Activated CD8-positive, alpha-beta memory T cell treated with anti-CD3 and anti-CD28 coated beads, Interleukin-2, amount 10 ng/mL, durations not matched to agents 7 days and 5 days (primary cell): Measurements from ENCODE around the gene ROMO1. TPM values are rescaled to one million over a fixed set of nuclear protein-coding genes. Genes with fewer than 3 reads are reported as not detected.
"Not testable (repeated sequence)": the region's sequence is repeated elsewhere in the genome, so short reads cannot be mapped to it uniquely, and the experiment has no call there.

Experiments used
- ATAC-seq: fragments of 150-1000 bp; cut with Tn5 transposase; one replicate; pipeline ENCODE4 v1.10.0; 2021; ENCODE audit warnings: moderate library complexity
- CTCF ChIA-PET: fragments of 350-600 bp; sonication (Branson Sonifier 250); formaldehyde crosslinking; loops from one replicate; lab custom pipeline; 2021; ENCODE audit warnings: antibody characterized with exemption; lab: Charles Lee
- DNase-seq: peaks from one replicate; pipeline ENCODE4 v3.0.0-alpha.2; 2020
- H3K27ac Mint-ChIP-seq: one replicate; pipeline ENCODE4 v1.8.0; 2021; ENCODE audit warnings: mild to moderate bottlenecking, mixed read lengths
- H3K27me3 Mint-ChIP-seq: one replicate; pipeline ENCODE4 v1.8.0; 2021; ENCODE audit warnings: mixed read lengths
- H3K36me3 Mint-ChIP-seq: one replicate; pipeline ENCODE4 v1.8.0; 2021; ENCODE audit warnings: mild to moderate bottlenecking, mixed read lengths
- H3K4me1 Mint-ChIP-seq: one replicate; pipeline ENCODE4 v1.8.0; 2021; ENCODE audit warnings: mixed read lengths
- H3K4me3 Mint-ChIP-seq: one replicate; pipeline ENCODE4 v1.8.0; 2021; ENCODE audit warnings: mild to moderate bottlenecking, moderate library complexity, mixed read lengths
- H3K9me3 Mint-ChIP-seq: one replicate; pipeline ENCODE4 v1.8.0; 2022; ENCODE audit warnings: low read depth, mixed read lengths
- total RNA-seq, 2 experiments: library from RNA; stranded (reverse); gene quantifications; one replicate each; pipeline ENCODE4 v1.2.3, GENCODE V29; 2021

The ROMO1 gene
- total RNA-seq, 2 experiments from 2014 or later, result 115 to 122 TPM

DNA sequence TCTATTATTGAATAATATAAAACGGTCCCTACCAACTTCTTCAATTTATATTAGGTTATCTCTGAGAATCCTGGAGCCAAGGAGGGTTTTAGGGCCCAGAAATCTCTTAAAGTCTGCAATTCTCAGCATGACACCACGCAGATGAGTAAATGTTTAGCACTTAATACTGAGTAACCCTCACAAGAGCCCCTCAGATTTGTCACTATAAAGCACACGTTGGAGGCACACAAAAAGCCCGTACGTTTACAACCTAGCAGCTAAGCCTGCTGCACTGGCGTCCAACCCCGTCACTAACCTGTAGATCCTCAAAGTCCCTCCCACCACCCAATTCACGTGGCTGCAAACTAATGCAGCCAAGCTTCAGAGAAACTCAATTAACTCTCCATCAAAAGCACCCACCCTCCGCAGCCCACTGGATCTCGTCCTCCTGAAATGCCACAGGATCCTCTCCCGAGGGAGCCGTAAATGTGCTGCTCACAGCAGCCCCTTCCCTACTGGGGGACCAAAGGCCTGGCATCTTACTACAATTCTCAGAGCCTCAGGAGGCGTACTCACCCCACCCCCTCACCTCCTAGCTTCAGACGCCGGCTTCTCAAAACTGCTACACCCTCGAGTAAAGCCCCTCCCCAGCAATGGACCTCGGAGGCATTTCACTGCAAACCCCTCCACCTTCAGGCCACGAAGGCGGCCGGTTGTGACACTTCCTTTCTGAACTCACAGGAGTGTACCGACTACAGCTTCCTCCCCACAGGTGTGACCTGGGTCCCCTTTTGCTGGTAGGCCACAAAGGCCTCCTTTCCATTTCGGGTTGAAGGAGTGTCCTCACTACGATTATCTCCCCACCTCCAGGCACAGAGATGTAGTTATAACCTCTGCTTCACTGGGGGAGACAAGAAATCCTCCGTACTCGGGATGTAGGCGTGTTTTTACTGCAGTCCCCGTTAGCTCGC lies 35.4 kb upstream of the ROMO1 start:
- Mint-ChIP-seq H3K27me3 (no peaks in the 10 kb centered on the region), H3K36me3 (peaks cover 35% of the 10 kb centered on the region), H3K27ac (peak overlapping the region; percentile 95), H3K4me3 (peak overlapping the region; percentile 96), H3K9me3 (no peaks in the 10 kb centered on the region), H3K4me1 (peaks cover 44% of the 10 kb centered on the region)
- peak; percentile 84 for DNase-seq
- ATAC-seq, result peak; percentile 48
- CTCF ChIA-PET, result interaction anchor here (0.6 to 8.2 kb wide), 5 partner anchors 45 to 290 kb away, joined by 3 to 59 read pairs (median 4); partner anchors contain the start of gene SCAND1

DNA sequence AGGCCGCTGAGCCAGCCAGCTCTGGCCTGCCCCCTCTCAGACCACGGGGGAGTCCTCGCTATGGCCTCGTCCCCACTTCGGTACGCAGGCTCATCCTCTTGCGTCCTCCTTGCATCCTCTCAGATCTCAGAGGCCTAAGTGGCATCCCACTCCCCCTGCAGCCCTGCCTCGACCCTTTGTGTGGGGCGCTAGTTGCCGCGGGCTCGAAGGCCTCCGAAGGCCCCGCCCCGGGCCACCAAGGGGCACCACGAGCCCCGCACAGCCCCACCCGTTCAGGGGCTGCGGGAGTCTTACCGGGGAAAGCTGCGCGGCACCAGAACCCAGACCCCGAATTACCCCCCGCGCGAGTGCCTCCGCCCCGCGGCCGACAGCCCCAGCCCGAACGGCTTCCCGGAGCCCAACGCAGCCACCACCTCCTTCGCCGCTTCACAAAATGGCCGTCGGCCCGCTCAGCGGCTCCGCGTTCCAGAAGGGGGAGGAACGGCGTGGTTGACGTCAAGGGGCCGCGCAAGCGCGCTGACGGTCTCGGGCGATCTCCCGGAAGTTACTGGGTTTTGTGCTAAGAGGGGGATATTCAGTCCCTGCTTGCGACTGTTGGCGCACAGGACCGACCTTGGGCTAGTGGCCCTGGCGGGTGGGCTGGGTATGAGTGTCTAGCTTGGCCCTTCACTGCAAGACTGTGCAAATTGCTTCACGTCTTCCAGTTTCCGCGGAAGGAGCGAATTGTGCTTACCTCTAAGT lies 34.6 kb upstream of the ROMO1 start, which contains the start of the genes CPNE1 and RBM12:
Gene CPNE1, minus strand, starts transcription at position 435 of the 741 bp plus-strand sequence. CDS start 31,977 bp downstream, outside the sequence.
Gene RBM12, minus strand, starts transcription at position 435 of the 741 bp plus-strand sequence. CDS start 9,578 bp downstream, outside the sequence.
- peak; percentile 97 for DNase-seq
- peak within 1 kb of the TSS; percentile 95 for H3K27ac Mint-ChIP-seq
- peak within 1 kb of the TSS; percentile 96 for H3K4me3 Mint-ChIP-seq
- H3K27me3 Mint-ChIP-seq, result no peaks in the 10 kb centered on the region
- CTCF ChIA-PET, result interaction anchor here (0.6 to 8.2 kb wide), 7 partner anchors 46 to 290 kb away, joined by 3 to 59 read pairs (median 3); no protein-coding TSS in a partner anchor
- peaks cover 37% of the 10 kb centered on the region for H3K4me1 Mint-ChIP-seq
- H3K9me3 Mint-ChIP-seq, result no peaks in the 10 kb centered on the region
- peak; percentile 80 for ATAC-seq
- peaks cover 38% of the 10 kb centered on the region for H3K36me3 Mint-ChIP-seq

DNA sequence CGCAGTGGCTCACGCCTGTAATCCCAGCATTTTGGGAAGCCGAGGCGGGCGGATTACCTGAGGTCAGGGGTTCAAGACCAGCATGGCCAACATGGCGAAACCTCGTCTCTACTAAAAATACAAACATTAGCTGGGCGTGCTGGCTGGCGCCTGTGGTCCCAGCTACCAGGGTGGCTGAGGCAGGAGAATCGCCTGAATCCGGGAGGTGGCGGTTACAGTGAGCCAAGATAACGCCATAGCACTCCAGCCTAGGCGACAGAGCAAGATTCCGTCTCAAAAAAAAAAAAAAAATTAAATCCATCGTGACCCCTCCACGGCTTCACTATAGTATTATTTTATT lies 33.3 kb upstream of the ROMO1 start:
- Mint-ChIP-seq H3K4me3 (peak overlapping the region; percentile 23), H3K9me3 (no peaks in the 10 kb centered on the region), H3K4me1 (peaks cover 24% of the 10 kb centered on the region), H3K27me3 (no peaks in the 10 kb centered on the region), H3K27ac (peak overlapping the region; percentile 38), H3K36me3 (peaks cover 40% of the 10 kb centered on the region)
- ATAC-seq, result no peak
- CTCF ChIA-PET, result interaction anchor here (0.7 to 8.2 kb wide), 6 partner anchors 20 to 711 kb away, joined by 3 to 59 read pairs (median 5); partner anchors contain the start of genes NFS1 and ROMO1
- DNase-seq, result no peak

DNA sequence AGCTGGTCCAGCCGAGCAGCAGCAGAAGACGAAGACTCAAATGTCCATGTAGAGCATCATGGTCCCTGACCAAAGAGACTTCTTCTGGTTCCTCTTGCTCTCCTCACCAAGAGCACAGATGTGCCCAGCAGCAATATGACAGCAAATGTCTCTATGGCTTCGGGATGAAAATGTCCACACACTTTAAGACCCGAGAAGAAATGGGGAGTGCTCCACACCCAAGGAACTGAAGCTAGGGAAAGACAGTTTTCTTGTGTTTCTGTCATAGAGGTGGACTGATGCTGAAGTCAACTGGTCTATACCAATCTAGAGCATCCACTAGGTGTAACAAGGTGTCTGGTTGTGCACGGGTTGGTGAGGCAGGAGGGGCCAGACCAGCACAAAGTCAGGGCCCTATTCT lies 30.0 kb upstream of the ROMO1 start:
- DNase-seq, result peak; percentile 32
- no peaks in the 10 kb centered on the region for H3K9me3 Mint-ChIP-seq
- ATAC-seq, result no peak
- no peak overlapping the region for H3K4me3 Mint-ChIP-seq
- H3K4me1 Mint-ChIP-seq, result peaks cover 4% of the 10 kb centered on the region
- CTCF ChIA-PET, result interaction anchor here (2.1 kb wide), 1 partner anchor 50 kb away, joined by 5 read pairs; no protein-coding TSS in a partner anchor
- no peak overlapping the region for H3K27ac Mint-ChIP-seq
- H3K36me3 Mint-ChIP-seq, result peaks cover 42% of the 10 kb centered on the region
- no peaks in the 10 kb centered on the region for H3K27me3 Mint-ChIP-seq

DNA sequence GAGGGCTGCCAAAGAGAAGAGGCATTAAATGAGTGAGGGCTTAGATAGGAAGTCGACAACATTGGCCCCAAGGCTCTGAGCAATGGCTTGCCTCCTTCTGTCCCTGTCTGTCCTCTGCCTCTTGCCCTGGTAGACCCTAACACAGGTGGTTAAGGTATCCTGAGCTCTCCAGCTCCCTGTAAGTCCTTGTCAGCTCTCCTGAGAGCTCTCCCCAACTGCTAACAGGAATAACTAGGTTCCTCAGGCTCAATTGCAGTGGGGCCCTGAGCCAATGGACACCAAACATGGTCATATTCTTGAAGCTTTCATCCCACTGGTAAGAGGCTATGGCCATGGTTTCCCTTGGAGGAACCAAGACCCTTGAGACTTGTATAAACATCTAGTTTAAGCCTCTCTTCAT lies 29.5 kb upstream of the ROMO1 start:
- no peaks in the 10 kb centered on the region for H3K9me3 Mint-ChIP-seq
- no peak overlapping the region for H3K4me3 Mint-ChIP-seq
- CTCF ChIA-PET, result no interaction called here
- no peak overlapping the region for H3K27ac Mint-ChIP-seq
- peaks cover 4% of the 10 kb centered on the region for H3K4me1 Mint-ChIP-seq
- peak; percentile 25 for DNase-seq
- no peaks in the 10 kb centered on the region for H3K27me3 Mint-ChIP-seq
- ATAC-seq, result no peak
- peaks cover 42% of the 10 kb centered on the region for H3K36me3 Mint-ChIP-seq

DNA sequence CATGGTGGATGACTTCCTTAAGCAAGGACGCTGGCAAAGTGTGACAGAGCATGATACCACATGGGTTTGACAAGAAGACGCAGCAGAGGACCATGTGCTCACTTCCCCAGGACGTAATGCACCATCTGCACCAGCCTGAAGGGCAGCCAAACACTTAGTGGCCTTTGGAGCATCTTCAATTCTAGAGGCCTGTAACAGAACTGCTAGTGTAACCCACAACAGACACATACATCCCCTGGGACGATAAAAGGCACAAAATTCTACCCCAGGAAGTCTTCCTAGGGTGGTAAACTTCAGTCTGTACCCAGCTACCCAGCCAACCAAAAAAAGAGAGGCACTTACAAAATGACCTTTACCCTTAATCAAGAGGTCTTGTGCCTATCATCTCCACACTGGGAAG lies 25.3 kb upstream of the ROMO1 start:
- H3K36me3 Mint-ChIP-seq, result peaks cover 35% of the 10 kb centered on the region

DNA sequence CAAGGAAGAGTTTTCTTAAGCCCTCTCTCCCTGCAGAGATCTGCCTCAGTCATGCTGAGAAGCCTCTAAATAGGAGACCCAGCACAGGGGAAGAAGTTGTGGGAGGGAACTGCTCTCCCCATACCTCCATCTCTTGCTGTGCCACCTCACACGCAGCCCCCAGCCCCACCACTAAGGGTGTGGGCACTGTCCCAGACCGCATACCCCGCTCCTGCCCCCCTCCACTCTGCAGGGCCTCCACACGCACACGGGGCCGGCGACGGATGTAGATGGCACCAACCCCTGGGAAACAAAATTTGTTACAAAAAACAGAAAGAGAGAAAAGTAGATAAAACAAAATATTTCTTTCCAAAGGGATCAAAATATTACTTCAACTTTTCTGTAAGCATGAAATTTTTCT lies 24.3 kb upstream of the ROMO1 start:
- Mint-ChIP-seq H3K9me3 (no peaks in the 10 kb centered on the region), H3K4me3 (no peak overlapping the region), H3K4me1 (no peaks in the 10 kb centered on the region), H3K27me3 (no peaks in the 10 kb centered on the region), H3K36me3 (peaks cover 26% of the 10 kb centered on the region), H3K27ac (no peak overlapping the region)
- peak; percentile 27 for DNase-seq
- CTCF ChIA-PET, result no interaction called here
- ATAC-seq, result no peak

More for the DNA sequence above, 25.3 kb upstream of the ROMO1 start:
- no peak for ATAC-seq
- DNase-seq, result no peak
- Mint-ChIP-seq H3K4me3 (no peak overlapping the region), H3K27me3 (no peaks in the 10 kb centered on the region), H3K4me1 (no peaks in the 10 kb centered on the region), H3K27ac (no peak overlapping the region), H3K9me3 (no peaks in the 10 kb centered on the region)
- CTCF ChIA-PET, result no interaction called here

DNA sequence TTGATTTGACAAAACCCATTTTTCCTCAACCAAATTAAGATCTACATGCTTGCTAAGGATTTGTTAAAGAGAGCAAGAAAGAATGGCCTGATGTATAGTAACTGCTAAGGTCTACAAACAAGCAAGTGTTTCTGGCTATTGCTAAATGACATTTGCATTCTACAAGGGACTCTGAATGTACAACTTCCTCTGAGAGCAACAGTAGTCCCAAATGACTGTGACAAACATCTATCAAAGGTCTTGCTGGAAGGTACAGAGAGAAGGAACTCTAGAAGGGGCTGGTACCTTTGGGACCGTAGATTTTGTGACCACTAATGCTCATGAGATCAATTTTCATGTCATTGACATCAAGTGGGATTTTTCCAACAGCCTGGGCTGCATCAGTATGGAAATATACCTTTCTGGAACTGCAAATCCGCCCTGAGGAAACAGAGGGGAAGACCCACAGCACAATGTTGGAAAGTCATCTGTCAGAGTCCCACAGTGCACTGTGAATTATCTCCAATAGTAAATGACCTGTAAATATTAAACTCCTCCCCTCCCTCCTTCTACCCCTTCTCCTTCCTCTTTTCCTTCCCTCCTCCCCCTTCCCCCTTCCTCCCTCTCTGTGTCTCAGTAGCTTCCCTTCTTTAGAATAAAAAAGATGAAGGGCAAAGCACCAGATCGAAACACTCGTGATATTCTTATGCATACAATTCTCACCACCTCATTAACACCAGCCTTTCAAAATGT lies 18.6 kb upstream of the ROMO1 start:
- Mint-ChIP-seq H3K27ac (no peak overlapping the region), H3K27me3 (no peaks in the 10 kb centered on the region)

DNA sequence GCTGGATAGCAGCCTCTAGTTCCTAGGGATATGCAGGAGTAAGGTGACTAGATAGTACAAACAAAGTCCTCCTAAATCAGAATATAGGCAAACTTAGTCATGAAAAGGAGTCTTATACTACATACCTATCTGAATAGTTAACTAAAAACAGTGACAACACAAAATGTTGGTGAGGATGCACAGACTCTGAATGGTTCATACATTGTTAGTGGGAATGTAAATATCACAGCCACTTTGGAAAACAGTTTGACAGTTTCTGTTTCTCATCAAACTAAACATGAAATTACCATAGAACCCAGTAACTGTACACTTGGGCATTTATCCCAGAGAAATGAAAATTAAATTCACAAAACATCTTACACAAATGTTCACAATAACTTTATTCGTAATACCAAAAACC lies 17.2 kb upstream of the ROMO1 start:
- no peaks in the 10 kb centered on the region for H3K4me1 Mint-ChIP-seq
- DNase-seq, result no peak
- no peaks in the 10 kb centered on the region for H3K9me3 Mint-ChIP-seq
- no peaks in the 10 kb centered on the region for H3K27me3 Mint-ChIP-seq
- no peak overlapping the region for H3K4me3 Mint-ChIP-seq
- H3K27ac Mint-ChIP-seq, result no peak overlapping the region
- peaks cover 2% of the 10 kb centered on the region for H3K36me3 Mint-ChIP-seq
- no peak for ATAC-seq
- CTCF ChIA-PET, result no interaction called here

More for the DNA sequence above, 18.6 kb upstream of the ROMO1 start:
- DNase-seq, result no peak
- no peaks in the 10 kb centered on the region for H3K4me1 Mint-ChIP-seq
- no peak overlapping the region for H3K4me3 Mint-ChIP-seq
- ATAC-seq, result no peak
- CTCF ChIA-PET, result no interaction called here
- no peaks in the 10 kb centered on the region for H3K9me3 Mint-ChIP-seq
- H3K36me3 Mint-ChIP-seq, result peaks cover 2% of the 10 kb centered on the region

DNA sequence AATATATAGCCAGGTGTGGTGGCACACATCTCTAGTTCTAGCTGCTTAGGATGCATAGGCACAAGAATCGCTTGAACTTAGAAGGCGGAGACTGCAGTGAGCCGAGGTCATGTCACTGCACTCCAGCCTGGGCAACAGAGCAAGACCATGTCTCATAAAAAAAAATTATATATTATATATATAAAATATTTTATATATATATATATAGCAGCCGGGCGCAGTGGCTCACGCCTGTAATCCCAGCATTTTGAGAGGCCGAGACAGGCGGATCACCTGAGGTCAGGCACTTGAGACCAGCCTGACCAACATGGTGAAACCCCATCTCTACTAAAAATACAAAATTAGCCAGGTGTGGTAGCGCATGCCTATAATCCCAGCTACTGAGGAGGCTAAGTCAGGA lies 13.8 kb upstream of the ROMO1 start:
- CTCF ChIA-PET, result interaction anchor here (0.6 kb wide), 1 partner anchor 19 kb away, joined by 3 read pairs; no protein-coding TSS in a partner anchor
- not testable (repeated sequence) for H3K9me3 Mint-ChIP-seq, H3K27me3 Mint-ChIP-seq, H3K4me3 Mint-ChIP-seq, ATAC-seq, H3K27ac Mint-ChIP-seq, H3K4me1 Mint-ChIP-seq, DNase-seq
- peaks cover 18% of the 10 kb centered on the region for H3K36me3 Mint-ChIP-seq

DNA sequence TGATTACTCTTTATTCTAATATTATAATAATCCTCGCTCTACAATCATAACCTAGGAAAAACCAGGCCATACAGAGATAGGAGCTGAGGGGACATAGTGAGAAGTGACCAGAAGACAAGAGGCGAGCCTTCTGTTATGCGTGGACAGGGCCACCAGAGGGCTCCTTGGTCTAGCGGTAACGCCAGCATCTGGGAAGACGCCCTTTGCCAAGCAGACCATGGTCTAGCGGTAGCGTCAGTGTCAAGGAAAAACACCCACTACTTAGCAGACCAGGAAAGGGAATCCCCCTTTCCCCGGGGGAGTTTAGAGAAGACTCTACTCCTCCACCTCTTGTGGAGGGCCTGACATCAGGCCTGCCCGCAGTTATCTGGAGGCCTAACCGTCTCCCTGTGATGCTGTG lies 12.3 kb upstream of the ROMO1 start:
- H3K4me3 Mint-ChIP-seq, H3K4me1 Mint-ChIP-seq, H3K27me3 Mint-ChIP-seq, CTCF ChIA-PET, H3K9me3 Mint-ChIP-seq, H3K27ac Mint-ChIP-seq, ATAC-seq: not testable (repeated sequence)
- H3K36me3 Mint-ChIP-seq, result peaks cover 17% of the 10 kb centered on the region
- DNase-seq, result peak; percentile 40

DNA sequence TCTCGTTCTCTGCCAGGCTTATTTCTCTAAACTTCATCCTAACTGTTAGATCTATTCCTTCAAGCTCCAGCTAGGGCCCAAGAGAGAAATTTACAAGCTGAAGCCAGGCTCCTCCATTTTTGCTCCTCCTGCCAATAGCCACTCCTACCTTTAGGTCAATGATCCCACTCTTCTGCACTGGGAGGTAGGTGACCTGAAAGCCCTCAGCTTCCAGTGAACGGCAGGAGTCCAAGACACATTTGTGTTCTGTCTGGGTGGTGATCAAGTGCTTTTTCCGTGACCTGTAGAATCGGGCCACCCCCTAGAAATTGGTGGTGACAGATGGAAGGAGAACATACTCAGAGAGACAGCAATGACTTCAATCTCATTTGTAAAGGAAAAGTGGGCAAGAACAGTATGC lies 8.9 kb upstream of the ROMO1 start:
- Mint-ChIP-seq H3K36me3 (peaks cover 24% of the 10 kb centered on the region), H3K27me3 (no peaks in the 10 kb centered on the region), H3K27ac (no peak overlapping the region), H3K9me3 (no peaks in the 10 kb centered on the region), H3K4me3 (no peak overlapping the region), H3K4me1 (peaks cover under 1% of the 10 kb centered on the region)
- ATAC-seq (no peak), DNase-seq (no peak)
- CTCF ChIA-PET, result no interaction called here
